Natural killer cell (primary cell): ENCODE measurements around the gene VGLL4. TPM values are rescaled to one million over a fixed set of nuclear protein-coding genes. Genes with fewer than 3 reads are reported as not detected.

Experiments
- ATAC-seq, 3 donors: fragments of 150-1000 bp in 2 of 3; fragments of 200-7000 bp in 1 of 3; cut with Tn5 transposase; 1 replicate in 1 of 3; 2 replicates in 2 of 3; pipeline ENCODE4 v1.10.0; 2021; ENCODE audit warnings: mild to moderate bottlenecking in 2 of 3, moderate library complexity in 2 of 3
- DNase-seq, 2 donors: peaks; one replicate each; pipeline versions ENCODE4 v3.0.0 to v3.0.0-alpha.2; 2013 to 2021; ENCODE audit warnings: mixed read lengths in 1 of 2
- H3K27ac ChIP-seq: one replicate; pipeline ENCODE4 v1.5.1; 2013; ENCODE audit warnings: mild to moderate bottlenecking, low read length
- H3K27me3 ChIP-seq: one replicate; pipeline ENCODE4 v1.6.1; 2013; ENCODE audit warnings: low read length; ENCODE audit not compliant: control insufficient read depth, insufficient read depth
- H3K36me3 ChIP-seq: one replicate; pipeline ENCODE4 v1.6.1; 2013; ENCODE audit warnings: low read length; ENCODE audit not compliant: control insufficient read depth, insufficient read depth
- H3K4me1 ChIP-seq: one replicate; pipeline ENCODE4 v1.6.1; 2013; ENCODE audit warnings: low read length; ENCODE audit not compliant: control insufficient read depth, insufficient read depth
- H3K4me3 ChIP-seq: one replicate; pipeline ENCODE4 v1.5.1; 2013; ENCODE audit warnings: low read length
- H3K9me3 ChIP-seq: one replicate; pipeline ENCODE4 v1.6.1; 2013; ENCODE audit warnings: low read length; ENCODE audit not compliant: control insufficient read depth, insufficient read depth
- H3K27ac Mint-ChIP-seq, 2 donors: one replicate each; pipeline ENCODE4 v1.8.0; 2022; ENCODE audit warnings: mild to moderate bottlenecking in 2 of 2, mixed read lengths in 2 of 2, moderate library complexity in 1 of 2
- H3K27me3 Mint-ChIP-seq, 2 donors: one replicate each; pipeline ENCODE4 v1.8.0; 2022; ENCODE audit warnings: low read depth in 2 of 2, mixed read lengths in 2 of 2
- H3K36me3 Mint-ChIP-seq: one replicate; pipeline ENCODE4 v1.8.0; 2022; ENCODE audit warnings: mixed read lengths
- H3K4me1 Mint-ChIP-seq, 2 donors: one replicate each; pipeline ENCODE4 v1.8.0; 2022; ENCODE audit warnings: mixed read lengths in 2 of 2
- H3K4me3 Mint-ChIP-seq: one replicate; pipeline ENCODE4 v1.8.0; 2022; ENCODE audit warnings: mild to moderate bottlenecking, moderate library complexity, mixed read lengths
- H3K9me3 Mint-ChIP-seq, 2 donors: one replicate each; pipeline ENCODE4 v1.8.0; 2022; ENCODE audit warnings: mixed read lengths in 2 of 2
- CTCF ChIP-seq: fragments of 200-600 bp; IDR thresholded peaks from one replicate; pipeline ENCODE4 v1.8.0; 2022; ENCODE audit warnings: antibody characterized with exemption
- WGBS: methylation state at CpG from one replicate; pipeline ENCODE4 v1.1.7; 2013; ENCODE audit warnings: missing lambda C conversion rate; ENCODE audit not compliant: insufficient coverage; 5-methylcytosine and 5-hydroxymethylcytosine counted together
- intact Hi-C: fragments of 100-400 bp; cut with micrococcal nuclease; formaldehyde crosslinking; loops from one replicate; pipeline ENCODE4 v1.14.2; 2022
- total RNA-seq, 4 donors: library from RNA; stranded (reverse); fragments of 120-200 nt in 1 of 4; gene quantifications; one replicate each; pipeline versions ENCODE4 v1.2.3 to v1.2.4, GENCODE V29; 2013 to 2022

VGLL4 gene
- total RNA-seq, 3 donors from 2014 or later (not counting 1 experiment from before 2014, with no cell fraction given): 29.5 to 42.8 (median 34.6) TPM

GRCh38 chr3:11536132-11536935 lies 107.4 kb downstream of the VGLL4 start:
- TF ChIP-seq CTCF: no peak
- ATAC-seq: no peak

GRCh38 chr3:11535243-11535960 lies 108.3 kb downstream of the VGLL4 start:
- Histone ChIP-seq H3K4me3 (no peak overlapping the region), H3K4me1 (no peaks in the 10 kb centered on the region), H3K27ac (no peak overlapping the region), H3K36me3 (peaks cover 2% of the 10 kb centered on the region), H3K9me3 (no peaks in the 10 kb centered on the region), H3K27me3 (no peaks in the 10 kb centered on the region)
- DNase-seq: no peak
- H3K4me1 Mint-ChIP-seq: peaks cover 5 to 14% of the 10 kb centered on the region in 2 donors
- intact Hi-C loops: no loop called here
- H3K4me3 Mint-ChIP-seq: no peak overlapping the region
- no peak for ATAC-seq
- 96% methylated on average over 13 of the region's 13 CpGs for WGBS
- no peaks in the 10 kb centered on the region for H3K9me3 Mint-ChIP-seq
- no peak for TF ChIP-seq CTCF
- no peaks in the 10 kb centered on the region for H3K27me3 Mint-ChIP-seq
- no peak overlapping the region for H3K27ac Mint-ChIP-seq
- H3K36me3 Mint-ChIP-seq: no peaks in the 10 kb centered on the region

More at GRCh38 chr3:11536132-11536935, 107.4 kb downstream of the VGLL4 start:
- DNase-seq: no peak
- no peaks in the 10 kb centered on the region for H3K9me3 Mint-ChIP-seq
- H3K27me3 Mint-ChIP-seq: no peaks in the 10 kb centered on the region
- Histone ChIP-seq H3K4me1 (no peaks in the 10 kb centered on the region), H3K4me3 (no peak overlapping the region), H3K36me3 (peaks cover 2% of the 10 kb centered on the region), H3K9me3 (no peaks in the 10 kb centered on the region), H3K27ac (no peak overlapping the region), H3K27me3 (no peaks in the 10 kb centered on the region)
- H3K27ac Mint-ChIP-seq: no peak overlapping the region
- no peak overlapping the region for H3K4me3 Mint-ChIP-seq
- intact Hi-C loops: no loop called here
- peaks cover 5 to 14% of the 10 kb centered on the region in 2 donors for H3K4me1 Mint-ChIP-seq
- 96% methylated on average over 23 of the region's 23 CpGs for WGBS
- H3K36me3 Mint-ChIP-seq: no peaks in the 10 kb centered on the region

- Histone ChIP-seq H3K27ac (no peak overlapping the region), H3K36me3 (peaks cover 2% of the 10 kb centered on the region), H3K4me1 (no peaks in the 10 kb centered on the region), H3K9me3 (no peaks in the 10 kb centered on the region), H3K27me3 (no peaks in the 10 kb centered on the region), H3K4me3 (no peak overlapping the region)
- DNase-seq (no peak), ATAC-seq (no peak)
- H3K36me3 Mint-ChIP-seq: no peaks in the 10 kb centered on the region
- no peak overlapping the region for H3K4me3 Mint-ChIP-seq
- H3K9me3 Mint-ChIP-seq: no peaks in the 10 kb centered on the region
- intact Hi-C loops: no loop called here
- no peak for TF ChIP-seq CTCF
- 99% methylated on average over 7 of the region's 7 CpGs for WGBS
- no peak overlapping the region for H3K27ac Mint-ChIP-seq
- peaks cover 5 to 14% of the 10 kb centered on the region in 2 donors for H3K4me1 Mint-ChIP-seq
- no peaks in the 10 kb centered on the region for H3K27me3 Mint-ChIP-seq
Observed at GRCh38 chr3:11534793-11535101, 109.0 kb downstream of the VGLL4 start.
